ENCODE results near the gene JAKMIP1. TPM values are rescaled to one million over a fixed set of nuclear protein-coding genes. Genes with fewer than 3 reads are reported as not detected.

The JAKMIP1 gene
- total and polyA plus RNA-seq, 2 experiments from 2014 or later, result not detected

- Histone ChIP-seq H3K9ac (no peak overlapping the region), H3K4me2 (ENCODE audit: unreplicated experiment) (no peak overlapping the region), H3K36me3 (ENCODE audit: low read depth) (no peaks in the 10 kb centered on the region), H3K27me3 (replicated peaks; ENCODE audit: insufficient read depth) (peaks cover 9% of the 10 kb centered on the region), H3K9me3 (ENCODE audit: low read depth) (no peaks in the 10 kb centered on the region), H3K4me1 (ENCODE audit: insufficient read depth) (no peaks in the 10 kb centered on the region), H3K27ac (no peak overlapping the region), H3K9me2 (ENCODE audit: insufficient read depth) (no peaks in the 10 kb centered on the region), H2AFZ (no peak overlapping the region), H3K4me3 (no peak overlapping the region), H4K20me1 (ENCODE audit: insufficient read depth) (no peaks in the 10 kb centered on the region), H3K79me2 (ENCODE audit: insufficient read depth) (no peaks in the 10 kb centered on the region), H3F3A (ENCODE audit: insufficient read depth) (no peaks in the 10 kb centered on the region)
- 28 to 31% methylated on average over 10 to 12 of the region's 12 CpGs for WGBS, 2 experiments (ENCODE audit: low coverage in 1 of 2, low lambda C conversion rate in 2 of 2, missing lambda C conversion rate in 2 of 2)
- in situ Hi-C loops (cut with MboI), result no loop called here
- TF ChIP-seq EZH2phosphoT487 (IDR thresholded peaks at IDR 0.05; ENCODE audit: insufficient read depth, low read depth), result no peak
- TF ChIP-seq EZH2 (IDR thresholded peaks at IDR 0.05; ENCODE audit: insufficient read depth, poor library complexity, severe bottlenecking), result no peak
- no peak for DNase-seq
Observed at GRCh38 chr4:6195602-6196319, 4.6 kb downstream of the JAKMIP1 start.

- no peaks in the 10 kb centered on the region for H3K79me2 ChIP-seq (ENCODE audit: insufficient read depth)
- no peaks in the 10 kb centered on the region for H3K9me2 ChIP-seq (ENCODE audit: insufficient read depth)
- H3F3A ChIP-seq (ENCODE audit: insufficient read depth), result no peaks in the 10 kb centered on the region
- no peaks in the 10 kb centered on the region for H4K20me1 ChIP-seq (ENCODE audit: insufficient read depth)
- H3K9me3 ChIP-seq (ENCODE audit: low read depth), result no peaks in the 10 kb centered on the region
- H2AFZ ChIP-seq, result no peak overlapping the region
- no peak overlapping the region for H3K27ac ChIP-seq
- H3K4me3 ChIP-seq, result no peak overlapping the region
- no peak for DNase-seq
- H3K4me2 ChIP-seq (ENCODE audit: unreplicated experiment), result no peak overlapping the region
- 53% methylated on average over 12 of the region's 12 CpGs for WGBS, 2 experiments (ENCODE audit: low coverage in 1 of 2, low lambda C conversion rate in 2 of 2, missing lambda C conversion rate in 2 of 2)
- H3K27me3 ChIP-seq (replicated peaks; ENCODE audit: insufficient read depth), result peaks cover 8% of the 10 kb centered on the region
- H3K4me1 ChIP-seq (ENCODE audit: insufficient read depth), result no peaks in the 10 kb centered on the region
- in situ Hi-C loops (cut with MboI), result no loop called here
- TF ChIP-seq EZH2phosphoT487 (IDR thresholded peaks at IDR 0.05; ENCODE audit: insufficient read depth, low read depth), result no peak
- no peak for TF ChIP-seq EZH2 (IDR thresholded peaks at IDR 0.05; ENCODE audit: insufficient read depth, poor library complexity, severe bottlenecking)
- H3K9ac ChIP-seq, result no peak overlapping the region
- no peaks in the 10 kb centered on the region for H3K36me3 ChIP-seq (ENCODE audit: low read depth)
Observed at GRCh38 chr4:6194458-6195195, 5.7 kb downstream of the JAKMIP1 start.

- TF ChIP-seq EZH2 (IDR thresholded peaks at IDR 0.05; ENCODE audit: insufficient read depth, poor library complexity, severe bottlenecking) (no peak), EZH2phosphoT487 (IDR thresholded peaks at IDR 0.05; ENCODE audit: insufficient read depth, low read depth) (no peak)
- Histone ChIP-seq H3K9me2 (ENCODE audit: insufficient read depth) (no peaks in the 10 kb centered on the region), H3F3A (ENCODE audit: insufficient read depth) (no peaks in the 10 kb centered on the region), H3K9me3 (ENCODE audit: low read depth) (no peaks in the 10 kb centered on the region), H3K79me2 (ENCODE audit: insufficient read depth) (no peaks in the 10 kb centered on the region), H3K4me1 (ENCODE audit: insufficient read depth) (no peaks in the 10 kb centered on the region), H3K36me3 (ENCODE audit: low read depth) (no peaks in the 10 kb centered on the region), H3K9ac (no peak overlapping the region), H4K20me1 (ENCODE audit: insufficient read depth) (no peaks in the 10 kb centered on the region), H3K27me3 (replicated peaks; ENCODE audit: insufficient read depth) (peaks cover 8% of the 10 kb centered on the region), H2AFZ (no peak overlapping the region), H3K4me3 (no peak overlapping the region), H3K4me2 (ENCODE audit: unreplicated experiment) (no peak overlapping the region), H3K27ac (no peak overlapping the region)
- DNase-seq, result no peak
- whole genome bisulfite sequencing, 2 experiments (ENCODE audit: low coverage in 1 of 2, low lambda C conversion rate in 2 of 2, missing lambda C conversion rate in 2 of 2), result 30 to 31% methylated on average over 11 of the region's 11 CpGs
- in situ Hi-C loops (cut with MboI), result no loop called here
Observed at GRCh38 chr4:6193399-6193798, 7.0 kb downstream of the JAKMIP1 start.

- TF ChIP-seq EZH2 (IDR thresholded peaks at IDR 0.05; ENCODE audit: insufficient read depth, poor library complexity, severe bottlenecking) (no peak), EZH2phosphoT487 (IDR thresholded peaks at IDR 0.05; ENCODE audit: insufficient read depth, low read depth) (no peak)
- in situ Hi-C loops (cut with MboI), result no loop called here
Observed at GRCh38 chr4:6192245-6192644, 8.1 kb downstream of the JAKMIP1 start.

More at GRCh38 chr4:6192245-6192644, 8.1 kb downstream of the JAKMIP1 start:
- no peaks in the 10 kb centered on the region for H3K9me2 ChIP-seq (ENCODE audit: insufficient read depth)
- H3K79me2 ChIP-seq (ENCODE audit: insufficient read depth), result no peaks in the 10 kb centered on the region
- H3K36me3 ChIP-seq (ENCODE audit: low read depth), result no peaks in the 10 kb centered on the region
- H3K9ac ChIP-seq, result no peak overlapping the region
- no peak overlapping the region for H2AFZ ChIP-seq
- H3K4me3 ChIP-seq, result no peak overlapping the region
- H3K4me2 ChIP-seq (ENCODE audit: unreplicated experiment), result no peak overlapping the region
- H3K27me3 ChIP-seq (replicated peaks; ENCODE audit: insufficient read depth), result peaks cover 5% of the 10 kb centered on the region
- no peak for DNase-seq
- 70 to 71% methylated on average over 9 of the region's 9 CpGs for WGBS, 2 experiments (ENCODE audit: low coverage in 1 of 2, low lambda C conversion rate in 2 of 2, missing lambda C conversion rate in 2 of 2)
- H4K20me1 ChIP-seq (ENCODE audit: insufficient read depth), result no peaks in the 10 kb centered on the region
- no peak overlapping the region for H3K27ac ChIP-seq
- H3F3A ChIP-seq (ENCODE audit: insufficient read depth), result no peaks in the 10 kb centered on the region
- no peaks in the 10 kb centered on the region for H3K4me1 ChIP-seq (ENCODE audit: insufficient read depth)
- H3K9me3 ChIP-seq (ENCODE audit: low read depth), result no peaks in the 10 kb centered on the region

All from GM23248 (cell line).